Measurements from ENCODE around the gene NIM1K. TPM values are rescaled to one million over a fixed set of nuclear protein-coding genes. Genes with fewer than 3 reads are reported as not detected.
A peak's percentile ranks its signal among the peaks of the same experiment; 100 is the strongest.

NIM1K gene
- total and polyA plus RNA-seq, 2 donors from 2014 or later: 0.32 to 0.60 TPM

DNA sequence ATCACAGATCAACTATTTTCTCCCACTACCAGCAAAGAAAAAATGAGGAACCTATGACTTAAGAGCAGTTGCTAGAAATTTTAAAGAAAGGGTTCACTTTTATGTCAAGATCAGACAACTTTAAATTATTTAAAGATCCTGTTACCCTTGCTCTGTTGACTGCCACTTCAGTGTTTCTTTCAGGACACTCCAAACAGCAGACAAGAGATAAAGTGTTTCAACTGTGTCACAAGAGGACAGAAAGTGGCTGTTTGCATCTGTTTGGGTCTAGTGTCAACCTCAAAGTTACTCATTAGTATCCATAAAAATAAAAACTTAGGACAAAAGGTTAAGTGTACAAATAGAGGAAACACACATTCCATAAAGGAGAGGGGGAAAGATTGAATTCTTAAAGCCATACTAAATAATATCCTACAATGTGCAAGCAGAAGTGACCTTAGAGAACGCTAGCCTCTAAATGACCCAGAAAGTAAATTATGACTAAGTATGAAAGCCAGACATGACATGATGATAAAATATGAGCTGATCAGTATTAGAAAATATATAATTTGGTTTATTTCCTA is 96.3 kb downstream of the NIM1K start:
- Histone ChIP-seq H3K36me3 (ENCODE audit: control insufficient read depth in 2 of 3, insufficient read depth in 3 of 3, low read length in 3 of 3) (peaks cover 5 to 18% (median 10%) of the 10 kb centered on the region in 3 donors), H3K27ac (ENCODE audit: low read depth in 2 of 2, low read length in 2 of 2) (no peak overlapping the region), H3K27me3 (ENCODE audit: control insufficient read depth, insufficient read depth, low read length) (no peaks in the 10 kb centered on the region), H3K9ac (ENCODE audit: low read length in 3 of 3) (no peak overlapping the region), H3K4me1 (ENCODE audit: control insufficient read depth in 2 of 3, insufficient read depth in 2 of 3, low read depth in 1 of 3, low read length in 3 of 3) (no peaks in the 10 kb centered on the region), H3K9me3 (ENCODE audit: control insufficient read depth in 2 of 3, insufficient read depth in 1 of 3, low read length in 3 of 3) (no peaks in the 10 kb centered on the region), H3K4me3 (ENCODE audit: low read length in 3 of 3) (no peak overlapping the region)
- intact Hi-C loops (cut with DNase I): no loop called here
- FAIRE-seq: no peak
- TF ChIP-seq, protein P1, sequence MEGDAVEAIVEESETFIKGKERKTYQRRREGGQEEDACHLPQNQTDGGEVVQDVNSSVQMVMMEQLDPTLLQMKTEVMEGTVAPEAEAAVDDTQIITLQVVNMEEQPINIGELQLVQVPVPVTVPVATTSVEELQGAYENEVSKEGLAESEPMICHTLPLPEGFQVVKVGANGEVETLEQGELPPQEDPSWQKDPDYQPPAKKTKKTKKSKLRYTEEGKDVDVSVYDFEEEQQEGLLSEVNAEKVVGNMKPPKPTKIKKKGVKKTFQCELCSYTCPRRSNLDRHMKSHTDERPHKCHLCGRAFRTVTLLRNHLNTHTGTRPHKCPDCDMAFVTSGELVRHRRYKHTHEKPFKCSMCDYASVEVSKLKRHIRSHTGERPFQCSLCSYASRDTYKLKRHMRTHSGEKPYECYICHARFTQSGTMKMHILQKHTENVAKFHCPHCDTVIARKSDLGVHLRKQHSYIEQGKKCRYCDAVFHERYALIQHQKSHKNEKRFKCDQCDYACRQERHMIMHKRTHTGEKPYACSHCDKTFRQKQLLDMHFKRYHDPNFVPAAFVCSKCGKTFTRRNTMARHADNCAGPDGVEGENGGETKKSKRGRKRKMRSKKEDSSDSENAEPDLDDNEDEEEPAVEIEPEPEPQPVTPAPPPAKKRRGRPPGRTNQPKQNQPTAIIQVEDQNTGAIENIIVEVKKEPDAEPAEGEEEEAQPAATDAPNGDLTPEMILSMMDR (IDR thresholded peaks at IDR 0.05; ENCODE audit: borderline replicate concordance, extremely low read depth, insufficient read depth): no peak
- DNase-seq: peak in 1 of 5 donors; percentile 42

DNA sequence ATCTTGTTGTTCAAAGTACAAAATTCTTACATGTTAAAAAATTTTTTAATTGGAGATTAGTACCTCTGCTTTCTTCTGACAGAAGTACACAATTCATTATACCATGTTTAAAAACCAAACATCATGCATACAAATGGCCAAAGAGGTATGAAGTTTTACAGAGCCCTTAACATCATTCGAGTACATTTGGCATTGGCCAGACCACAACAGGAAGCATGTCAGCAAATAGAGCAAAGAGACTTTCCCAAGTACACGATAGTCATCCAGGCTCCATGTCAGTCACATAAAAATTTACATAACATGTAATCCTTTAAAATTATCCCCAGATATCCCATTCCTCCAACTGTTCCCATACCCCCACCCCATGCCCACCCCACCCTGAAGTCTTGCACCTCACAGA is 98.7 kb downstream of the NIM1K start:
- H3K4me1 ChIP-seq (ENCODE audit: control insufficient read depth in 2 of 3, insufficient read depth in 2 of 3, low read depth in 1 of 3, low read length in 3 of 3): no peaks in the 10 kb centered on the region
- H3K9me3 ChIP-seq (ENCODE audit: control insufficient read depth in 2 of 3, insufficient read depth in 1 of 3, low read length in 3 of 3): no peaks in the 10 kb centered on the region
- H3K9ac ChIP-seq (ENCODE audit: low read length in 3 of 3): no peak overlapping the region
- TF ChIP-seq, protein P1 (IDR thresholded peaks at IDR 0.05; ENCODE audit: borderline replicate concordance, extremely low read depth, insufficient read depth): no peak
- H3K27ac ChIP-seq (ENCODE audit: low read depth in 2 of 2, low read length in 2 of 2): no peak overlapping the region
- intact Hi-C loops (cut with DNase I): no loop called here
- H3K27me3 ChIP-seq (ENCODE audit: control insufficient read depth, insufficient read depth, low read length): no peaks in the 10 kb centered on the region
- peaks cover 5 to 42% (median 15%) of the 10 kb centered on the region in 3 donors for H3K36me3 ChIP-seq (ENCODE audit: control insufficient read depth in 2 of 3, insufficient read depth in 3 of 3, low read length in 3 of 3)
- no peak for FAIRE-seq
- H3K4me3 ChIP-seq (ENCODE audit: low read length in 3 of 3): no peak overlapping the region
- DNase-seq: no peak

DNA sequence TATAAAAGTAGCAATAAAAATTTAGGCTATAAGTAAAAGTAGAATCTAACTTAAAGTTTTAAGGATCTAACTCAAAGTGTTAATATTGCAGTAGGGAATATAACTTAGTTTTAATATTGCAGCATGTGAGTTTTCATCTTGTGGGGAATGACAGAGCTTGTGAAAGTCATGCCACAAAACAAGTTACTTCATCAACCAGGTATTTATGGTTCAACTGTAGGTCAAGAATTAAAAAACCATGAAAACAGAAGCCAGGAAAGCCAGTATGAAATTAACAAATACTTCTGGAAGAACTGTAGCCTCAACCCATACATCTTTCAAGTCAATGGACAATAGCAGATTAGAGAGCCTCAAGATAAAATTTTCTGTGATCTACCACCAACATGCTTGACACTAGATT is 102.2 kb downstream of the NIM1K start:
- no peak overlapping the region for H3K4me3 ChIP-seq (ENCODE audit: low read length in 3 of 3)
- peaks cover 9 to 54% (median 28%) of the 10 kb centered on the region in 3 donors for H3K36me3 ChIP-seq (ENCODE audit: control insufficient read depth in 2 of 3, insufficient read depth in 3 of 3, low read length in 3 of 3)
- H3K27me3 ChIP-seq (ENCODE audit: control insufficient read depth, insufficient read depth, low read length): no peaks in the 10 kb centered on the region
- FAIRE-seq (no peak), DNase-seq (no peak)
- no peak overlapping the region for H3K9ac ChIP-seq (ENCODE audit: low read length in 3 of 3)
- TF ChIP-seq, protein P1 (IDR thresholded peaks at IDR 0.05; ENCODE audit: borderline replicate concordance, extremely low read depth, insufficient read depth): no peak
- no peaks in the 10 kb centered on the region for H3K4me1 ChIP-seq (ENCODE audit: control insufficient read depth in 2 of 3, insufficient read depth in 2 of 3, low read depth in 1 of 3, low read length in 3 of 3)
- H3K9me3 ChIP-seq (ENCODE audit: control insufficient read depth in 2 of 3, insufficient read depth in 1 of 3, low read length in 3 of 3): no peaks in the 10 kb centered on the region
- no peak overlapping the region for H3K27ac ChIP-seq (ENCODE audit: low read depth in 2 of 2, low read length in 2 of 2)
- intact Hi-C loops (cut with DNase I): no loop called here

DNA sequence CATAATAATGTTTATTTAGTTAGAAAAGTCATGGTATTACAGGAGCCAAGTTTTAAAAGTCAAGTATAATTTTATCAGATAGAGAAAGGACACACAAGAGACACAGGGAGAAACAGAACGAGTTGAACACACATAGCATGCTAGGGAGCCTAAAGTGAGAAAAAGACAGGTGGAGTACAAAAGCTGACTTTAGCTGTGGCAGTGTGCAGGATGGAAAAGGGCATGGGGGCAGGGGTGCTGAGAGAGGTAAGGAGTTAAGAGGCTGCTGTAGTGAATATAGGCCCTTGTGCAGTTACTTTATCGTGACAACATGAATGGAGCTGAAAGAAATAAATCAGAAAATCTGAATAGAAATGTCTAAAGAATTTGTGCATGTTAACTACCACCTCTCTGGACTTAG is 103.2 kb downstream of the NIM1K start:
- intact Hi-C loops (cut with DNase I): no loop called here
- FAIRE-seq (no peak), DNase-seq (no peak)
- Histone ChIP-seq H3K9me3 (ENCODE audit: control insufficient read depth in 2 of 3, insufficient read depth in 1 of 3, low read length in 3 of 3) (no peaks in the 10 kb centered on the region), H3K27me3 (ENCODE audit: control insufficient read depth, insufficient read depth, low read length) (no peaks in the 10 kb centered on the region), H3K36me3 (ENCODE audit: control insufficient read depth in 2 of 3, insufficient read depth in 3 of 3, low read length in 3 of 3) (peaks cover 9 to 52% (median 26%) of the 10 kb centered on the region in 3 donors), H3K27ac (ENCODE audit: low read depth in 2 of 2, low read length in 2 of 2) (no peak overlapping the region), H3K4me1 (ENCODE audit: control insufficient read depth in 2 of 3, insufficient read depth in 2 of 3, low read depth in 1 of 3, low read length in 3 of 3) (no peaks in the 10 kb centered on the region), H3K4me3 (ENCODE audit: low read length in 3 of 3) (no peak overlapping the region), H3K9ac (ENCODE audit: low read length in 3 of 3) (no peak overlapping the region)
- TF ChIP-seq, protein P1 (IDR thresholded peaks at IDR 0.05; ENCODE audit: borderline replicate concordance, extremely low read depth, insufficient read depth): no peak

All from kidney (tissue), 14 donors.